Suprapubic skin (tissue), 4 donors: ENCODE results near the gene SWAP70. TPM values are rescaled to one million over a fixed set of nuclear protein-coding genes. Genes with fewer than 3 reads are reported as not detected.

ENCODE experiments used
- DNase-seq, 2 donors: peaks; one replicate each; pipeline ENCODE4 v3.0.0-alpha.2; 2019; ENCODE audit warnings: low spot score in 2 of 2
- H3K27ac ChIP-seq: fragments of 200-600 bp; sonication (generic); one replicate; pipeline ENCODE4 v1.5.1; 2019
- H3K27me3 ChIP-seq: fragments of 200-600 bp; sonication (generic); one replicate; pipeline ENCODE4 v1.5.1; 2019
- H3K36me3 ChIP-seq: fragments of 200-600 bp; sonication (generic); one replicate; pipeline ENCODE4 v1.5.1; 2019
- H3K4me1 ChIP-seq: fragments of 200-600 bp; sonication (generic); one replicate; pipeline ENCODE4 v1.5.1; 2019
- H3K4me3 ChIP-seq: fragments of 200-600 bp; sonication (generic); one replicate; pipeline ENCODE4 v1.5.1; 2019; ENCODE audit warnings: mild to moderate bottlenecking
- H3K9me3 ChIP-seq: fragments of 200-600 bp; sonication (generic); one replicate; pipeline ENCODE4 v1.5.1; 2019
- CTCF ChIP-seq, 2 donors: fragments of 200-600 bp in 1 of 2; fragments of 450-650 bp in 1 of 2; sonication (generic) in 1 of 2; IDR thresholded peaks; one replicate each; pipeline ENCODE4 v1.5.1; 2016 to 2019; ENCODE audit warnings: antibody characterized with exemption in 2 of 2, mild to moderate bottlenecking in 1 of 2, moderate library complexity in 1 of 2
- EP300 ChIP-seq: sonication (generic); formaldehyde crosslinking; IDR thresholded peaks from one replicate; pipeline ENCODE4 v1.6.1; 2017; ENCODE audit warnings: antibody characterized with exemption
- POLR2A ChIP-seq, 2 donors: fragments of 450-650 bp; IDR thresholded peaks; one replicate each; pipeline ENCODE4 v1.6.1; 2017; ENCODE audit warnings: antibody characterized with exemption in 2 of 2, mild to moderate bottlenecking in 2 of 2, moderate library complexity in 2 of 2
- POLR2AphosphoS5 ChIP-seq, 3 donors: sonication (generic); formaldehyde crosslinking; IDR thresholded peaks; one replicate each; pipeline ENCODE4 v1.6.1; 2017; ENCODE audit warnings: antibody characterized with exemption in 3 of 3
- WGBS: methylation state at CpG from one replicate; pipeline ENCODE4 v1.1.5; 2018; 5-methylcytosine and 5-hydroxymethylcytosine counted together
- total RNA-seq, 4 donors: library from RNA; depleted of rRNA; stranded (reverse); fragments of >200 nt; gene quantifications; one replicate each; pipeline ENCODE4 v1.1.0, GENCODE V29; 2016

SWAP70 gene
- total RNA-seq, 4 donors from 2014 or later: 27.6 to 64.9 (median 35.8) TPM

GRCh38 chr11:9769621-9770020 is 105.7 kb downstream of the SWAP70 start:
- Histone ChIP-seq H3K4me1 (peaks cover 10% of the 10 kb centered on the region), H3K4me3 (no peak overlapping the region), H3K27ac (no peak overlapping the region), H3K36me3 (peaks cover 5% of the 10 kb centered on the region), H3K9me3 (no peaks in the 10 kb centered on the region), H3K27me3 (no peaks in the 10 kb centered on the region)
- WGBS: 100% methylated on average over 3 of the region's 4 CpGs
- TF ChIP-seq EP300: no peak
- TF ChIP-seq POLR2AphosphoS5 (IDR thresholded peaks at IDR 0.05): no peak
- no peak for TF ChIP-seq CTCF (IDR thresholded peaks at IDR 0.05)
- no peak for TF ChIP-seq POLR2A (IDR thresholded peaks at IDR 0.05)
- DNase-seq: no peak

- Histone ChIP-seq H3K4me1 (peaks cover 11% of the 10 kb centered on the region), H3K36me3 (peaks cover 5% of the 10 kb centered on the region), H3K27ac (no peak overlapping the region), H3K4me3 (no peak overlapping the region), H3K27me3 (no peaks in the 10 kb centered on the region), H3K9me3 (no peaks in the 10 kb centered on the region)
- no peak for TF ChIP-seq POLR2AphosphoS5 (IDR thresholded peaks at IDR 0.05)
- no peak for TF ChIP-seq EP300
- no peak for TF ChIP-seq POLR2A (IDR thresholded peaks at IDR 0.05)
- TF ChIP-seq CTCF (IDR thresholded peaks at IDR 0.05): no peak
- WGBS: 73% methylated on average over 1 of the region's 1 CpG
- DNase-seq: no peak
These were observed 107.2 kb downstream of the SWAP70 start for GRCh38 chr11:9771071-9771511.

GRCh38 chr11:9772218-9772617 is 108.3 kb downstream of the SWAP70 start:
- DNase-seq: no peak
- Histone ChIP-seq H3K9me3 (no peaks in the 10 kb centered on the region), H3K4me3 (no peak overlapping the region), H3K27me3 (no peaks in the 10 kb centered on the region), H3K4me1 (peaks cover 11% of the 10 kb centered on the region), H3K36me3 (peaks cover 5% of the 10 kb centered on the region), H3K27ac (no peak overlapping the region)
- WGBS: 81% methylated on average over 4 of the region's 4 CpGs
- no peak for TF ChIP-seq CTCF (IDR thresholded peaks at IDR 0.05)
- no peak for TF ChIP-seq EP300
- TF ChIP-seq POLR2A (IDR thresholded peaks at IDR 0.05): no peak
- TF ChIP-seq POLR2AphosphoS5 (IDR thresholded peaks at IDR 0.05): no peak

- H3K27me3 ChIP-seq: no peaks in the 10 kb centered on the region
- no peak overlapping the region for H3K27ac ChIP-seq
- TF ChIP-seq POLR2AphosphoS5 (IDR thresholded peaks at IDR 0.05): no peak
- TF ChIP-seq POLR2A (IDR thresholded peaks at IDR 0.05): no peak
- no peak for TF ChIP-seq CTCF (IDR thresholded peaks at IDR 0.05)
- no peak for TF ChIP-seq EP300
- peaks cover 10% of the 10 kb centered on the region for H3K36me3 ChIP-seq
- whole genome bisulfite sequencing: 93% methylated on average over 2 of the region's 2 CpGs
- DNase-seq: no peak
- H3K9me3 ChIP-seq: no peaks in the 10 kb centered on the region
- H3K4me1 ChIP-seq: peaks cover 11% of the 10 kb centered on the region
- H3K4me3 ChIP-seq: no peak overlapping the region
These were observed 109.6 kb downstream of the SWAP70 start for GRCh38 chr11:9773524-9773923.

- H3K27ac ChIP-seq: no peak overlapping the region
- no peaks in the 10 kb centered on the region for H3K9me3 ChIP-seq
- H3K4me1 ChIP-seq: peaks cover 11% of the 10 kb centered on the region
- no peak overlapping the region for H3K4me3 ChIP-seq
- peaks cover 16% of the 10 kb centered on the region for H3K36me3 ChIP-seq
- TF ChIP-seq POLR2A (IDR thresholded peaks at IDR 0.05): no peak
- no peak for TF ChIP-seq POLR2AphosphoS5 (IDR thresholded peaks at IDR 0.05)
- TF ChIP-seq EP300: no peak
- no peak for TF ChIP-seq CTCF (IDR thresholded peaks at IDR 0.05)
- H3K27me3 ChIP-seq: no peaks in the 10 kb centered on the region
- DNase-seq: no peak
These were observed 110.2 kb downstream of the SWAP70 start for GRCh38 chr11:9774109-9774508.
